ENCODE results near the gene JAK3.

DNA sequence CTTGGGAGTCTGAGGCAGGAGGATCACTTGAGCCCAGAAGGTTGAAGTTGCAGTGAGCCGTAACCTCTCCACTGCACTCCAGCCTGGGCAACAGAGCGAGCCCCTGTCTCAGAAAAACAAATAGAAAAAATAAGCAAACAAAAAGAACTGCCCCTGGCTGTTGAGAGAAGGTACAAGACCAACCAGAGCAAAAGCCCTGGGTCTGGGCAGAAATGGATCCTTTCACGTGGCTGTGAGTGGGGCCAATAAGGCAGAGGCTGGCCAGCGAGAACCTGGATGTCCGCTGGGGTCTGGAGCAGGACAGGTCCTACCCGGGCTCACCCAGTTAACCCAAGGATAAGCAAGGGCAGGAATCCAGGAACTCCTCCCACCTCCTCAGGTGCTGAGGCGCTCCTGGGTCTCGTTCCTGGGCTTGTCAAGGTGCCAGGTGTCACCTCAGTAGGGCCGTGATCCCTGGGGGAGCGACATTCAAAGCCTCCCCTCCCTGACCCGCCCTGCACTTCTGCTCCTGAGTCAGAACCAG is 19.2 kb upstream of the JAK3 start:
- TF ChIP-seq SIN3A (IDR thresholded peaks at IDR 0.05; ENCODE audit: low read depth, low read length) = no peak
- TF ChIP-seq, protein P1, sequence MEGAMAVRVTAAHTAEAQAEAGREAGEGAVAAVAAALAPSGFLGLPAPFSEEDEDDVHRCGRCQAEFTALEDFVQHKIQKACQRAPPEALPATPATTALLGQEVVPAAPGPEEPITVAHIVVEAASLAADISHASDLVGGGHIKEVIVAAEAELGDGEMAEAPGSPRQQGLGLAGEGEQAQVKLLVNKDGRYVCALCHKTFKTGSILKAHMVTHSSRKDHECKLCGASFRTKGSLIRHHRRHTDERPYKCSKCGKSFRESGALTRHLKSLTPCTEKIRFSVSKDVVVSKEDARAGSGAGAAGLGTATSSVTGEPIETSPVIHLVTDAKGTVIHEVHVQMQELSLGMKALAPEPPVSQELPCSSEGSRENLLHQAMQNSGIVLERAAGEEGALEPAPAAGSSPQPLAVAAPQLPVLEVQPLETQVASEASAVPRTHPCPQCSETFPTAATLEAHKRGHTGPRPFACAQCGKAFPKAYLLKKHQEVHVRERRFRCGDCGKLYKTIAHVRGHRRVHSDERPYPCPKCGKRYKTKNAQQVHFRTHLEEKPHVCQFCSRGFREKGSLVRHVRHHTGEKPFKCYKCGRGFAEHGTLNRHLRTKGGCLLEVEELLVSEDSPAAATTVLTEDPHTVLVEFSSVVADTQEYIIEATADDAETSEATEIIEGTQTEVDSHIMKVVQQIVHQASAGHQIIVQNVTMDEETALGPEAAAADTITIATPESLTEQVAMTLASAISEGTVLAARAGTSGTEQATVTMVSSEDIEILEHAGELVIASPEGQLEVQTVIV (IDR thresholded peaks at IDR 0.05; ENCODE audit: borderline replicate concordance, partially characterized antibody) = no peak
- TF ChIP-seq POLR2A (IDR thresholded peaks at IDR 0.05; ENCODE audit: low read depth, low read length) = no peak
- TF ChIP-seq, protein P2, sequence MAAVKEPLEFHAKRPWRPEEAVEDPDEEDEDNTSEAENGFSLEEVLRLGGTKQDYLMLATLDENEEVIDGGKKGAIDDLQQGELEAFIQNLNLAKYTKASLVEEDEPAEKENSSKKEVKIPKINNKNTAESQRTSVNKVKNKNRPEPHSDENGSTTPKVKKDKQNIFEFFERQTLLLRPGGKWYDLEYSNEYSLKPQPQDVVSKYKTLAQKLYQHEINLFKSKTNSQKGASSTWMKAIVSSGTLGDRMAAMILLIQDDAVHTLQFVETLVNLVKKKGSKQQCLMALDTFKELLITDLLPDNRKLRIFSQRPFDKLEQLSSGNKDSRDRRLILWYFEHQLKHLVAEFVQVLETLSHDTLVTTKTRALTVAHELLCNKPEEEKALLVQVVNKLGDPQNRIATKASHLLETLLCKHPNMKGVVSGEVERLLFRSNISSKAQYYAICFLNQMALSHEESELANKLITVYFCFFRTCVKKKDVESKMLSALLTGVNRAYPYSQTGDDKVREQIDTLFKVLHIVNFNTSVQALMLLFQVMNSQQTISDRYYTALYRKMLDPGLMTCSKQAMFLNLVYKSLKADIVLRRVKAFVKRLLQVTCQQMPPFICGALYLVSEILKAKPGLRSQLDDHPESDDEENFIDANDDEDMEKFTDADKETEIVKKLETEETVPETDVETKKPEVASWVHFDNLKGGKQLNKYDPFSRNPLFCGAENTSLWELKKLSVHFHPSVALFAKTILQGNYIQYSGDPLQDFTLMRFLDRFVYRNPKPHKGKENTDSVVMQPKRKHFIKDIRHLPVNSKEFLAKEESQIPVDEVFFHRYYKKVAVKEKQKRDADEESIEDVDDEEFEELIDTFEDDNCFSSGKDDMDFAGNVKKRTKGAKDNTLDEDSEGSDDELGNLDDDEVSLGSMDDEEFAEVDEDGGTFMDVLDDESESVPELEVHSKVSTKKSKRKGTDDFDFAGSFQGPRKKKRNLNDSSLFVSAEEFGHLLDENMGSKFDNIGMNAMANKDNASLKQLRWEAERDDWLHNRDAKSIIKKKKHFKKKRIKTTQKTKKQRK (IDR thresholded peaks at IDR 0.05; ENCODE audit: low read depth, low read length) = no peak
- no peak for TF ChIP-seq YY1 (IDR thresholded peaks at IDR 0.05; ENCODE audit: low read depth, low read length)
- TF ChIP-seq RELA (IDR thresholded peaks at IDR 0.05; ENCODE audit: borderline replicate concordance, partially characterized antibody) = no peak
- TF ChIP-seq TBL1XR1 (IDR thresholded peaks at IDR 0.05; ENCODE audit: low read depth, low read length) = no peak
- TF ChIP-seq, protein P3, sequence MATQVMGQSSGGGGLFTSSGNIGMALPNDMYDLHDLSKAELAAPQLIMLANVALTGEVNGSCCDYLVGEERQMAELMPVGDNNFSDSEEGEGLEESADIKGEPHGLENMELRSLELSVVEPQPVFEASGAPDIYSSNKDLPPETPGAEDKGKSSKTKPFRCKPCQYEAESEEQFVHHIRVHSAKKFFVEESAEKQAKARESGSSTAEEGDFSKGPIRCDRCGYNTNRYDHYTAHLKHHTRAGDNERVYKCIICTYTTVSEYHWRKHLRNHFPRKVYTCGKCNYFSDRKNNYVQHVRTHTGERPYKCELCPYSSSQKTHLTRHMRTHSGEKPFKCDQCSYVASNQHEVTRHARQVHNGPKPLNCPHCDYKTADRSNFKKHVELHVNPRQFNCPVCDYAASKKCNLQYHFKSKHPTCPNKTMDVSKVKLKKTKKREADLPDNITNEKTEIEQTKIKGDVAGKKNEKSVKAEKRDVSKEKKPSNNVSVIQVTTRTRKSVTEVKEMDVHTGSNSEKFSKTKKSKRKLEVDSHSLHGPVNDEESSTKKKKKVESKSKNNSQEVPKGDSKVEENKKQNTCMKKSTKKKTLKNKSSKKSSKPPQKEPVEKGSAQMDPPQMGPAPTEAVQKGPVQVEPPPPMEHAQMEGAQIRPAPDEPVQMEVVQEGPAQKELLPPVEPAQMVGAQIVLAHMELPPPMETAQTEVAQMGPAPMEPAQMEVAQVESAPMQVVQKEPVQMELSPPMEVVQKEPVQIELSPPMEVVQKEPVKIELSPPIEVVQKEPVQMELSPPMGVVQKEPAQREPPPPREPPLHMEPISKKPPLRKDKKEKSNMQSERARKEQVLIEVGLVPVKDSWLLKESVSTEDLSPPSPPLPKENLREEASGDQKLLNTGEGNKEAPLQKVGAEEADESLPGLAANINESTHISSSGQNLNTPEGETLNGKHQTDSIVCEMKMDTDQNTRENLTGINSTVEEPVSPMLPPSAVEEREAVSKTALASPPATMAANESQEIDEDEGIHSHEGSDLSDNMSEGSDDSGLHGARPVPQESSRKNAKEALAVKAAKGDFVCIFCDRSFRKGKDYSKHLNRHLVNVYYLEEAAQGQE (IDR thresholded peaks at IDR 0.05; ENCODE audit: low read depth, low read length) = no peak

All from GM12878 (cell line).